ENCODE measurements around the gene MFSD1. TPM values are rescaled to one million over a fixed set of nuclear protein-coding genes. Genes with fewer than 3 reads are reported as not detected.

The MFSD1 gene
- total and polyA plus RNA-seq, 2 of the 4 experiments (the other 2 are of a cell fraction) = 50.4 to 64.2 TPM

DNA sequence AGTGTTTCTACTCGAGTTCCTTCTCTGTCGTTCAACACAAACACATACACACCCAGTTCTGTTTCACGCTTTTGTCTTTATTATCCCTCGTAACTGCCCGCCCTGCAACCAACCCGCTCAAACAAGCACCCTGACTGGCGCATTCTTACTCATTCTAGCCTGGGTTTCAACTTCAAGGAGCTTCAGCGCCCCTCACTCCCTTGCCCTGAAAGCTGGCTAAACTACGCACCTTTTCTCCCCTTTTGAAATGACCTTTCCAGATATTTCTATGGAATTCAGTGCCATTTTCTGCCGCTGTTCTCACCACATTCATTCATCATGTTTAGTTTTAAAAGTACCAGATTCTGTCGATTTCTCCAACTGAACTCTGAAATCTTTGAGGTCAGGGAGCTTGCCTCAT is 653 bp upstream of the MFSD1 start:
- Histone ChIP-seq H3K4ac (ENCODE audit: low read depth, low read length) (peak overlapping the region; percentile 94), H4K20me1 (ENCODE audit: insufficient read depth, low read length) (no peaks in the 10 kb centered on the region)

More for the DNA sequence above, 653 bp upstream of the MFSD1 start:
- H3K14ac ChIP-seq (replicated peaks; ENCODE audit: low read depth, low read length) = peak overlapping the region; percentile 91
- peaks cover 2% of the 10 kb centered on the region; the same call in 1 of the 2 replicates for H3K4me1 ChIP-seq (ENCODE audit: control insufficient read depth, insufficient read depth, low read length)
- H2AK9ac ChIP-seq (replicated peaks; ENCODE audit: low read depth, low read length, poor library complexity) = peak overlapping the region; percentile 2
- H3K79me1 ChIP-seq (ENCODE audit: low read depth in 1 of 2, low read length in 2 of 2) = peaks cover 8 to 23% of the 10 kb centered on the region in 2 experiments; a peak in 3 of 4 replicates
- H3K23ac ChIP-seq (ENCODE audit: low read depth, low read length) = peak overlapping the region; percentile 93
- H3K27ac ChIP-seq (ENCODE audit: insufficient read depth, low read length) = no peak overlapping the region; the same call in 1 of the 2 replicates
- H3K9ac ChIP-seq (ENCODE audit: low read depth, low read length) = peak overlapping the region; percentile 86
- H3K4me2 ChIP-seq (ENCODE audit: low read depth, low read length) = peak overlapping the region; percentile 90
- TF ChIP-seq, protein P1, sequence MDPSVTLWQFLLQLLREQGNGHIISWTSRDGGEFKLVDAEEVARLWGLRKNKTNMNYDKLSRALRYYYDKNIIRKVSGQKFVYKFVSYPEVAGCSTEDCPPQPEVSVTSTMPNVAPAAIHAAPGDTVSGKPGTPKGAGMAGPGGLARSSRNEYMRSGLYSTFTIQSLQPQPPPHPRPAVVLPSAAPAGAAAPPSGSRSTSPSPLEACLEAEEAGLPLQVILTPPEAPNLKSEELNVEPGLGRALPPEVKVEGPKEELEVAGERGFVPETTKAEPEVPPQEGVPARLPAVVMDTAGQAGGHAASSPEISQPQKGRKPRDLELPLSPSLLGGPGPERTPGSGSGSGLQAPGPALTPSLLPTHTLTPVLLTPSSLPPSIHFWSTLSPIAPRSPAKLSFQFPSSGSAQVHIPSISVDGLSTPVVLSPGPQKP (IDR thresholded peaks at IDR 0.05; ENCODE audit: borderline replicate concordance, low read depth, low read length) = no peak
- TF ChIP-seq BHLHE40 (IDR thresholded peaks at IDR 0.05; ENCODE audit: low read depth, low read length) = no peak
- dilution Hi-C loops (cut with HindIII; ENCODE audit: low sequenced_read_pairs, unreplicated experiment) = no loop called here
- CTCF ChIA-PET = interaction anchor here (1.1 to 1.5 kb wide), 3 partner anchors 10 to 73 kb away, joined by 3 to 7 read pairs (median 3); no protein-coding TSS in a partner anchor
- peaks cover 1% of the 10 kb centered on the region; the same call in 1 of the 2 replicates for H3K36me3 ChIP-seq (ENCODE audit: control insufficient read depth, insufficient read depth, low read length)
- H4K8ac ChIP-seq (ENCODE audit: low read depth in 2 of 2, low read length in 2 of 2) = peak overlapping the region; percentile 91 to 97
- no peak overlapping the region for H3K18ac ChIP-seq (ENCODE audit: low read depth, low read length)
- peak overlapping the region; percentile 9; the same call in 2 of the 3 replicates for H2BK15ac ChIP-seq (ENCODE audit: low read depth, low read length)
- POLR2A ChIA-PET (ENCODE audit: unreplicated experiment) = no interaction called here
- intact Hi-C loops (cut with micrococcal nuclease) = no loop called here
- no TSS peak for BruUV-seq (replicated peaks)
- peak overlapping the region; percentile 58; the same call in 1 of the 2 replicates for H3K56ac ChIP-seq (ENCODE audit: extremely low read depth, insufficient read depth, low read length)
- DNase-seq = no peak
- H2BK20ac ChIP-seq (ENCODE audit: low read depth, low read length) = 0 out of 2 replicates have a peak overlapping the region, but pooled peaks have one; percentile 35
- peak overlapping the region; percentile 69 for H2BK5ac ChIP-seq (ENCODE audit: low read depth, low read length, poor library complexity, severe bottlenecking)
- H2AFZ ChIP-seq (replicated peaks; ENCODE audit: low read length, poor library complexity) = peak overlapping the region; percentile 98
- H2AK5ac ChIP-seq (ENCODE audit: low read depth, low read length) = no peak overlapping the region
- no peaks in the 10 kb centered on the region for H3K27me3 ChIP-seq (ENCODE audit: control insufficient read depth, insufficient read depth, low read length)
- H3K4me3 ChIP-seq (ENCODE audit: insufficient read depth, low read depth, low read length) = peak overlapping the region; percentile 68
- H2BK120ac ChIP-seq (ENCODE audit: low read depth, low read length) = peak overlapping the region; percentile 80
- ATAC-seq (ENCODE audit: low read depth) = no peak
- peak overlapping the region; percentile 89 for H4K91ac ChIP-seq (ENCODE audit: insufficient read depth, low read depth, low read length)
- WGBS, 2 experiments (ENCODE audit: extremely low coverage in 2 of 2, insufficient read length in 1 of 2) = 45% methylated on average over 9 of the region's 11 CpGs; no CpG with 5 or more reads in 1 of the 2 experiments
- H3K9me3 ChIP-seq (ENCODE audit: control insufficient read depth, insufficient read depth, low read length) = no peaks in the 10 kb centered on the region
- H4K5ac ChIP-seq (ENCODE audit: low read depth, low read length) = peak overlapping the region; percentile 94
- no peaks in the 10 kb centered on the region for H3K9me1 ChIP-seq (ENCODE audit: insufficient read depth, low read length)
- in situ Hi-C loops (cut with MboI; ENCODE audit: low sequenced_read_pairs) = no loop called here

Data from IMR-90 (cell line).